DOHH2 (cell line): ENCODE data around the gene OTOA.
"Not testable (repeated sequence)": the region's sequence is repeated elsewhere in the genome, so short reads cannot be mapped to it uniquely, and the experiment has no call there.

Source experiments
- H3F3A ChIP-seq: fragments of 200-600 bp; sonication (generic), shearing (Covaris generic); 2 replicates; pipeline ENCODE4 v1.6.0; 2016; ENCODE audit warnings: antibody characterized with exemption, mild to moderate bottlenecking; ENCODE audit not compliant: control insufficient read depth, insufficient read depth
- H3K27ac ChIP-seq: fragments of 200-600 bp; sonication (generic); 2 replicates; pipeline ENCODE4 v1.5.1; 2014; ENCODE audit warnings: low read depth, mild to moderate bottlenecking, low read length, moderate library complexity
- H3K27me3 ChIP-seq: fragments of 200-600 bp; sonication (generic); 2 replicates; pipeline ENCODE4 v1.6.1; 2014; ENCODE audit warnings: mild to moderate bottlenecking, low read length, mixed read lengths; ENCODE audit not compliant: control insufficient read depth
- H3K36me3 ChIP-seq: fragments of 200-600 bp; sonication (generic); 2 replicates; pipeline ENCODE4 v1.6.1; 2014; ENCODE audit warnings: mild to moderate bottlenecking, low read length, moderate library complexity, mixed read lengths; ENCODE audit not compliant: control insufficient read depth
- H3K4me1 ChIP-seq: fragments of 200-600 bp; sonication (generic); 2 replicates; pipeline ENCODE4 v1.6.1; 2014; ENCODE audit warnings: mild to moderate bottlenecking, low read length, mixed read lengths; ENCODE audit not compliant: control insufficient read depth
- H3K4me2 ChIP-seq: fragments of 200-600 bp; sonication (generic); 2 replicates; pipeline ENCODE4 v1.6.0; 2014; ENCODE audit warnings: mild to moderate bottlenecking, low read length, moderate library complexity
- H3K4me3 ChIP-seq: fragments of 200-600 bp; sonication (generic); 2 replicates; pipeline ENCODE4 v1.5.1; 2014; ENCODE audit warnings: mild to moderate bottlenecking, low read length, mixed read lengths
- H3K79me2 ChIP-seq: fragments of 200-600 bp; sonication (generic); 2 replicates; pipeline ENCODE4 v1.6.1; 2014; ENCODE audit warnings: mild to moderate bottlenecking, low read length, mixed read lengths; ENCODE audit not compliant: control insufficient read depth
- H3K9me2 ChIP-seq: fragments of 200-600 bp; sonication (generic); replicated peaks from 2 replicates; pipeline ENCODE4 v1.6.1; 2014; ENCODE audit warnings: mild to moderate bottlenecking, low read length, mixed read lengths; ENCODE audit not compliant: control insufficient read depth
- H3K9me3 ChIP-seq: fragments of 200-600 bp; sonication (generic); 2 replicates; pipeline ENCODE4 v1.6.1; 2014; ENCODE audit warnings: antibody characterized with exemption, low read length, mixed read lengths; ENCODE audit not compliant: control insufficient read depth, insufficient read depth
- H4K20me1 ChIP-seq: fragments of 200-600 bp; sonication (generic); 2 replicates; pipeline ENCODE4 v1.6.0; 2014; ENCODE audit warnings: low read depth, mild to moderate bottlenecking, antibody characterized with exemption, low read length, moderate library complexity; ENCODE audit not compliant: control insufficient read depth, insufficient read depth
- CTCF ChIP-seq: fragments of 200-600 bp; sonication (generic); IDR thresholded peaks from one replicate; pipeline ENCODE4 v1.5.1; 2014; ENCODE audit warnings: antibody characterized with exemption, mild to moderate bottlenecking, low read depth, low read length; ENCODE audit not compliant: poor library complexity, severe bottlenecking
- EZH2phosphoT487 ChIP-seq: fragments of 200-600 bp; sonication (generic); IDR thresholded peaks from 2 replicates; pipeline ENCODE4 v1.6.1; 2017; ENCODE audit warnings: borderline replicate concordance, mild to moderate bottlenecking, antibody characterized with exemption, low read length, moderate library complexity, mixed read lengths

Gene OTOA

GRCh38 chr16:21667575-21667974, 3.8 kb downstream of the OTOA start:
- H3K4me1 ChIP-seq: peaks cover 7% of the 10 kb centered on the region; the same call in 1 of the 2 replicates
- no peak for TF ChIP-seq CTCF
- TF ChIP-seq EZH2phosphoT487: no peak
- no peaks in the 10 kb centered on the region for H3F3A ChIP-seq
- no peak overlapping the region for H3K4me2 ChIP-seq
- H3K27me3 ChIP-seq: peaks cover 15% of the 10 kb centered on the region
- no peak overlapping the region for H3K27ac ChIP-seq
- H3K9me3 ChIP-seq: no peaks in the 10 kb centered on the region
- H4K20me1 ChIP-seq: no peaks in the 10 kb centered on the region
- no peak overlapping the region for H3K4me3 ChIP-seq
- H3K79me2 ChIP-seq: no peaks in the 10 kb centered on the region
- no peaks in the 10 kb centered on the region for H3K36me3 ChIP-seq
- H3K9me2 ChIP-seq: no peaks in the 10 kb centered on the region

GRCh38 chr16:21673469-21673868, 9.7 kb downstream of the OTOA start:
- no peaks in the 10 kb centered on the region for H3K36me3 ChIP-seq
- no peaks in the 10 kb centered on the region for H4K20me1 ChIP-seq
- H3K27ac ChIP-seq: no peak overlapping the region
- no peak overlapping the region for H3K4me3 ChIP-seq
- H3K79me2 ChIP-seq: no peaks in the 10 kb centered on the region
- no peaks in the 10 kb centered on the region for H3F3A ChIP-seq
- no peaks in the 10 kb centered on the region for H3K9me2 ChIP-seq
- no peaks in the 10 kb centered on the region for H3K9me3 ChIP-seq
- no peaks in the 10 kb centered on the region for H3K4me1 ChIP-seq
- H3K27me3 ChIP-seq: peaks cover 12% of the 10 kb centered on the region
- H3K4me2 ChIP-seq: no peak overlapping the region
- no peak for TF ChIP-seq EZH2phosphoT487
- no peak for TF ChIP-seq CTCF

GRCh38 chr16:21674456-21674855, 10.7 kb downstream of the OTOA start:
- not testable (repeated sequence) for H3K79me2 ChIP-seq, H3F3A ChIP-seq, H4K20me1 ChIP-seq, H3K4me3 ChIP-seq, H3K4me2 ChIP-seq, H3K9me2 ChIP-seq, H3K36me3 ChIP-seq, H3K27ac ChIP-seq, H3K9me3 ChIP-seq, H3K4me1 ChIP-seq
- peaks cover 12% of the 10 kb centered on the region for H3K27me3 ChIP-seq

GRCh38 chr16:21680714-21681113, 16.9 kb downstream of the OTOA start:
- H3K4me2 ChIP-seq, H3K27ac ChIP-seq, H4K20me1 ChIP-seq, H3K27me3 ChIP-seq, H3K4me3 ChIP-seq, H3K36me3 ChIP-seq, H3F3A ChIP-seq, H3K9me3 ChIP-seq, H3K4me1 ChIP-seq, H3K9me2 ChIP-seq, H3K79me2 ChIP-seq: not testable (repeated sequence)
